ENCODE results near the gene ECE1. TPM values are rescaled to one million over a fixed set of nuclear protein-coding genes. Genes with fewer than 3 reads are reported as not detected.
A peak's percentile ranks its signal among the peaks of the same experiment; 100 is the strongest.
"Not testable (repeated sequence)": the region's sequence is repeated elsewhere in the genome, so short reads cannot be mapped to it uniquely, and the experiment has no call there.

ECE1 gene
- total RNA-seq, 1 experiment from 2014 or later, result 69.8 TPM

DNA sequence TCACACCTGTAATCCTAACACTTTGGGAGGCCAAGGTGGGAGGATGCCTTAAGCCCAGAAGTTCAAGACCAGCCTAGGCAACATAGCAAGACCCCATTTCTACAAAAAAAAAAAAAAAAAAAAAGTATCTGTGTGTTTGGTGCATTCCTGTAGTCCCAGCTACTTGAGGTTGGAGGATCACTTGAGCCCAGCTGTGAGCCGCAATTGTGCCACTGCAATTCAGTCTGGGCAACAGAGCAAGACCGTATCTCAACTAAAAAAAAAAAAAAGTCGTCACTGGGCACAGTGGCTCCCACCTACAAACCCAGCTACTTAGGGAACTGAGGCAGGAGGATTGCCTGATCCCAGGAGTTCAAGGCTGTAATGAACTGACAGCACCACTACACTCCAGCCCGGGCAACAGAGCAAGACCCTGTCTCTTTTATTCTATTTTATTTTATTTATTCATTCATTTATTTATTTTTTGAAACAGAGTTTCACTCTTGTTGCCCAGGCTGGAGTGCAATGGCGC is 105.0 kb downstream of the ECE1 start:
- DNase-seq (ENCODE audit: low read depth), result no peak

- DNase-seq (ENCODE audit: low read depth), result no peak
Measured at GRCh38 chr1:21184276-21184675, 106.0 kb downstream of the ECE1 start.

GRCh38 chr1:21182181-21182731 is 108.0 kb downstream of the ECE1 start:
- no peak for DNase-seq (ENCODE audit: low read depth)

GRCh38 chr1:21178271-21178670 is 112.0 kb downstream of the ECE1 start:
- not testable (repeated sequence) for DNase-seq (ENCODE audit: low read depth)

- DNase-seq (ENCODE audit: low read depth), result peak; percentile 98
Measured at GRCh38 chr1:21176586-21177555, 113.4 kb downstream of the ECE1 start, which contains the start of gene EIF4G3. Gene EIF4G3 (minus strand): TSS chr1:21176897. CDS start chr1:21002742, 174,155 bp downstream.

DNA sequence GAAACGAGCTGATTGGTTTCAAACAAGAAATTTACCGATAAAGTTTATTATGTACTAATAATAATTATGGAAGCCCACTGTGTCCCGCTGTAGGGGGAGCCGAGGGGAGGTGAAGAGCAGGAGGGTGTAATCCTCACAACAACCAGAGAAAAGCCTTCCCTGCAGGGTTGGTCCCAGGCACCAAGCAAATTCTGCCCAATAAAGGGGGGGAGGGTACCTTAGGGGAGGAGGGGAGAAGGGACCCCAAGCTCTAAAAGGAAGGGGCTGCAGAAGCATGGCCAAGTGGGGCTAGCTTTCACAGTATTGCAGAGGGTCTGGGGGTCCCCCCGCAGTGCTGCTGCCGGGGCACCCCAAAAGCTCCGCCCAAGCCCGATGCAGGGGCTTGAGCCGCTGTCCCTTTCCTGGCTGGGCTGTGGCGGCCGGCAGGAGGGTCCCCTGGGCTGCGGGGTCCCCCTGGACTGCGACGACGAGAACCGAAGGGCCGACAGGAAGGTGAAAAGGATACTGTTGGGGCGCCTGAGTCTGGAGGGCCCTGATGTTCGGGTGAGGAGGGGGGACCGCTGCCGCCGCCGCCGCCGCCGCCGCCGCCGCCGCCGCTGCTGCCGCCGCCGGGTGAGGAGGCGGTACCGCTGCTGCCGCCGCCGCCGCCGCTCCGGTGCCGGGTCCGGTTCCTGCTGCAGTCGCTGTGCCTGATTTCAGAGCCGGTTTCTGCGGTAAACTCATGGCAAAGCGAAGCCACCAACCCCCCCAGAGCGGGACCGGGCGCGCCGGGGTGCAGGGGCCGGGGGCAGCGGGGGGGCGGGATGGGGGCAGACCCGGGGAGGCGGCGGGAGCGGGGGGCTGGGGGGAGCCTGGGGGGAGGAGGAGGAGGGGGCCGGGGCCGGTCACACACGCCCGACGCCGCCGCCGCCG is 114.3 kb downstream of the ECE1 start:
- DNase-seq (ENCODE audit: low read depth), result peak; percentile 36

GRCh38 chr1:21175324-21175669 is 115.0 kb downstream of the ECE1 start:
- peak; percentile 43 for DNase-seq (ENCODE audit: low read depth)

DNA sequence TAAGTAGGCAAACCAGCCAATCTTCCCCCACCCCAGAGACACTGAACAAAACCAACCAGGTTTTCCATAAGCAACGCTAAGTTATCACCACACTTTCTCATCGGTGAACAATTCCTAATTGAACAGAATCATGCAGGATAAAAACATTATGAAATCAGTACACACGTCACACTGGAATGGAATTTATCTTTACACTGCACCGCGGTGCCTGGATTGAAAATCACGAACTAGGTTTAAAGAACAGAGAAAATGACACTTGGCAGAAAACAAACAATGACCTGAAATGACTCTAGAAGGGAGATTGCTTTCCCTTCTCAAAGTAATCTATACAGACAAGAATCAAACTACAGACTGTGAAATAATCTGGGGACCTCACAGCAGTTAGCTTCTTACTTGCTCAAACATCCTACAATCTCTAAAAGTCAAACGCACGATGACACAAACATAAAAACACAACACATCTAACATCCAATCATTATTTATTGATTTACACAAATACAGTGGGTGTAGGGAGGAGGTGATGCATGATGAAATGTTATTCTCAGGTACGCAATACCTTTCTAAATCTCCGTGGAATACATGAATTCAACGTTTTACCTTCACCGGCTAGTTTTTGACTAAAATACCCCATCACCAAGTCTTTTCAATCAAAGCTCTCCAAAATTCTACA is 115.5 kb downstream of the ECE1 start:
- DNase-seq (ENCODE audit: low read depth), result no peak

- no peak for DNase-seq (ENCODE audit: low read depth)
Measured at GRCh38 chr1:21174230-21174629, 116.0 kb downstream of the ECE1 start.

GRCh38 chr1:21173096-21173495 is 117.2 kb downstream of the ECE1 start:
- DNase-seq (ENCODE audit: low read depth), result not testable (repeated sequence)

DNA sequence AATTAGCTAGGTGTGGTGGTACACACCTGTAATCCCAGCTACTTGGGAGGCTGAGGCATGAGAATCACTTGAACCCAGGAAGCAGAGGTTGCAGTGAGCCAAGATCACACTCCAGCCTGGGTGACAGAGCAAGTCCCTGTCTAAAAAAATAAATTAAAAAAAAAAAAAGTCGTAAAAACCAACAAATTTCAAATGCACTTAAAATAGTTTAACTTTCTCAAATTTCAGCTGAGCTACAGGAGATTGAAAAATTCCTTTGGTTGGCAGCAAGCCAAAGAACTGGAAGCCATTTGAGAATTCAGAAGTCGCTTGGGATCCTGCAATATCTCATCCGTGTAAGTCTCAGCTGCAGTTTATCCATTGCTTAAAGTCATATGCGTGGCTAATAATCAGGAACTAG is 119.4 kb downstream of the ECE1 start:
- not testable (repeated sequence) for DNase-seq (ENCODE audit: low read depth)

GRCh38 chr1:21168444-21168843 is 121.8 kb downstream of the ECE1 start:
- no peak for DNase-seq (ENCODE audit: low read depth)

Other genes starting within 250 kb of the ECE1 start
- gene EIF4G3, start 113.6 kb downstream of the ECE1 start, total RNA-seq (2014; rRNA removed; shearing (Covaris generic)), result 31.3 and 33.9 TPM in 2 replicates
- 9.3 and 11.6 TPM in 2 replicates for gene NBPF3, start 149.7 kb upstream of the ECE1 start, total RNA-seq (2014; rRNA removed; shearing (Covaris generic))
- 1.4 and 2.7 TPM in 2 replicates for gene ALPL, start 219.0 kb upstream of the ECE1 start, total RNA-seq (2014; rRNA removed; shearing (Covaris generic))